Breast epithelium (tissue), 4 donors: ENCODE data around the gene ZMYND15. TPM values are rescaled to one million over a fixed set of nuclear protein-coding genes. Genes with fewer than 3 reads are reported as not detected.
A peak's percentile ranks its signal among the peaks of the same experiment; 100 is the strongest.

Experiments
- DNase-seq, 2 donors: peaks; one replicate each; pipeline ENCODE4 v3.0.0-alpha.2; 2019; ENCODE audit warnings: low spot score in 2 of 2
- H3K27ac ChIP-seq, 2 donors: fragments of 200-600 bp; sonication (generic) in 1 of 2; one replicate each; pipeline ENCODE4 v1.5.1; 2016 to 2019; ENCODE audit warnings: mild to moderate bottlenecking in 1 of 2
- H3K27me3 ChIP-seq, 2 donors: fragments of 200-600 bp; sonication (generic) in 1 of 2; one replicate each; pipeline versions ENCODE4 v1.5.1 to v1.6.0; 2017 to 2019; ENCODE audit warnings: control low read depth in 1 of 2, mild to moderate bottlenecking in 1 of 2
- H3K36me3 ChIP-seq: fragments of 200-600 bp; one replicate; pipeline ENCODE4 v1.5.1; 2019
- H3K4me1 ChIP-seq, 2 donors: fragments of 200-600 bp; sonication (generic); one replicate each; pipeline ENCODE4 v1.5.1; 2016 to 2019; ENCODE audit warnings: control low read depth in 1 of 2
- H3K4me3 ChIP-seq, 3 donors: fragments of 200-600 bp; sonication (generic); 1 replicate in 2 of 3; 2 replicates in 1 of 3; pipeline ENCODE4 v1.5.1; 2016 to 2019; ENCODE audit warnings: mild to moderate bottlenecking in 3 of 3, moderate library complexity in 2 of 3
- H3K9me3 ChIP-seq, 2 donors: fragments of 200-600 bp; sonication (generic) in 1 of 2; one replicate each; pipeline ENCODE4 v1.5.1; 2016 to 2019; ENCODE audit warnings: control low read depth in 1 of 2
- CTCF ChIP-seq, 3 donors: fragments of 450-650 bp; IDR thresholded peaks; one replicate each; pipeline ENCODE4 v1.5.1; 2016 to 2017; ENCODE audit warnings: antibody characterized with exemption in 3 of 3, mild to moderate bottlenecking in 3 of 3, moderate library complexity in 3 of 3
- POLR2A ChIP-seq: fragments of 450-650 bp; IDR thresholded peaks from one replicate; pipeline ENCODE4 v1.6.1; 2016; ENCODE audit warnings: antibody characterized with exemption, mild to moderate bottlenecking, moderate library complexity
- POLR2AphosphoS5 ChIP-seq, 3 donors: sonication (generic); formaldehyde crosslinking; IDR thresholded peaks; one replicate each; pipeline ENCODE4 v1.6.1; 2017; ENCODE audit warnings: antibody characterized with exemption in 3 of 3
- intact Hi-C: fragments of 100-400 bp; cut with DNase I; formaldehyde crosslinking; loops from one replicate; pipeline ENCODE4 v1.15.1; 2023; ENCODE audit warnings: low total_unique reads
- total RNA-seq, 3 donors: library from RNA; depleted of rRNA; stranded (reverse); fragments of >200 nt; gene quantifications; one replicate each; pipeline ENCODE4 v1.1.0, GENCODE V29; 2016

ZMYND15 gene
- total RNA-seq, 3 donors from 2014 or later = 0.96 to 2.3 (median 0.98) TPM

GRCh38 chr17:4780325-4780955 lies 40.8 kb downstream of the ZMYND15 start:
- TF ChIP-seq POLR2A = no peak
- no peak for TF ChIP-seq CTCF (IDR thresholded peaks at IDR 0.05)
- no peak for TF ChIP-seq POLR2AphosphoS5 (IDR thresholded peaks at IDR 0.05)
- DNase-seq = no peak
- no peak overlapping the region for H3K27ac ChIP-seq
- H3K4me1 ChIP-seq = no peaks in the 10 kb centered on the region
- no peaks in the 10 kb centered on the region for H3K9me3 ChIP-seq
- intact Hi-C loops = no loop called here
- H3K36me3 ChIP-seq = no peaks in the 10 kb centered on the region
- no peak overlapping the region for H3K4me3 ChIP-seq
- H3K27me3 ChIP-seq = peaks cover 4 to 19% of the 10 kb centered on the region in 2 donors

- H3K4me3 ChIP-seq = no peak overlapping the region
- no peaks in the 10 kb centered on the region for H3K36me3 ChIP-seq
- no peaks in the 10 kb centered on the region for H3K9me3 ChIP-seq
- intact Hi-C loops = no loop called here
- no peak for DNase-seq
- TF ChIP-seq CTCF (IDR thresholded peaks at IDR 0.05) (no peak), POLR2AphosphoS5 (IDR thresholded peaks at IDR 0.05) (no peak)
- peaks cover 4 to 19% of the 10 kb centered on the region in 2 donors for H3K27me3 ChIP-seq
- no peak overlapping the region for H3K27ac ChIP-seq
- peaks cover 0 to 7% of the 10 kb centered on the region in 2 donors for H3K4me1 ChIP-seq
These were observed 43.0 kb downstream of the ZMYND15 start for GRCh38 chr17:4782652-4783051.

GRCh38 chr17:4785311-4786105 lies 45.9 kb downstream of the ZMYND15 start:
- Histone ChIP-seq H3K36me3 (no peaks in the 10 kb centered on the region), H3K27me3 (peaks cover 4 to 19% of the 10 kb centered on the region in 2 donors), H3K4me1 (peaks cover 0 to 7% of the 10 kb centered on the region in 2 donors), H3K9me3 (no peaks in the 10 kb centered on the region), H3K27ac (no peak overlapping the region), H3K4me3 (peak overlapping the region; percentile 32 to 63 (median 32))
- DNase-seq = no peak
- no peak for TF ChIP-seq POLR2A
- no peak for TF ChIP-seq POLR2AphosphoS5 (IDR thresholded peaks at IDR 0.05)
- TF ChIP-seq CTCF (IDR thresholded peaks at IDR 0.05) = no peak
- intact Hi-C loops = loop anchor here (5.0 kb wide), 1 partner anchor 107 kb away; no protein-coding TSS in a partner anchor

GRCh38 chr17:4786106-4786511 lies 46.5 kb downstream of the ZMYND15 start, which contains the start of gene VMO1:
VMO1 (minus strand) TSS chr17:4786364; CDS start chr17:4786352, 12 bp downstream.
- Histone ChIP-seq H3K27me3 (peaks cover 4 to 19% of the 10 kb centered on the region in 2 donors), H3K4me1 (peaks cover 0 to 7% of the 10 kb centered on the region in 2 donors), H3K36me3 (no peaks in the 10 kb centered on the region), H3K9me3 (no peaks in the 10 kb centered on the region), H3K27ac (peak within 1 kb of the TSS in 1 of 2 donors; percentile 57), H3K4me3 (peak within 1 kb of the TSS; percentile 32 to 63 (median 32))
- TF ChIP-seq CTCF (IDR thresholded peaks at IDR 0.05) (no peak), POLR2AphosphoS5 (IDR thresholded peaks at IDR 0.05) (no peak), POLR2A (no peak)
- DNase-seq = no peak
- intact Hi-C loops = loop anchor here (5.0 kb wide), 1 partner anchor 106 kb away; no protein-coding TSS in a partner anchor

- Histone ChIP-seq H3K4me3 (peak overlapping the region; percentile 32 to 63 (median 32)), H3K9me3 (no peaks in the 10 kb centered on the region), H3K27ac (no peak overlapping the region), H3K4me1 (peaks cover 0 to 7% of the 10 kb centered on the region in 2 donors), H3K36me3 (no peaks in the 10 kb centered on the region), H3K27me3 (peaks cover 4 to 19% of the 10 kb centered on the region in 2 donors)
- TF ChIP-seq POLR2AphosphoS5 (IDR thresholded peaks at IDR 0.05) = no peak
- TF ChIP-seq POLR2A = no peak
- intact Hi-C loops = loop anchor here (5.0 kb wide), 1 partner anchor 106 kb away; no protein-coding TSS in a partner anchor
- no peak for DNase-seq
These were observed 46.9 kb downstream of the ZMYND15 start for GRCh38 chr17:4786516-4786915.
